ENCODE data around the gene C17orf67.

C17orf67 gene

GRCh38 chr17:56779322-56779721 is 54.4 kb downstream of the C17orf67 start:
- TF ChIP-seq, protein P1, sequence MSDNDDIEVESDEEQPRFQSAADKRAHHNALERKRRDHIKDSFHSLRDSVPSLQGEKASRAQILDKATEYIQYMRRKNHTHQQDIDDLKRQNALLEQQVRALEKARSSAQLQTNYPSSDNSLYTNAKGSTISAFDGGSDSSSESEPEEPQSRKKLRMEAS (IDR thresholded peaks at IDR 0.05; ENCODE audit: low read depth, low read length): no peak
- TF ChIP-seq MYC (IDR thresholded peaks at IDR 0.05; ENCODE audit: low read depth, low read length) (no peak), CTCF (IDR thresholded peaks at IDR 0.05; ENCODE audit: low read depth, low read length) (no peak), POLR2A (IDR thresholded peaks at IDR 0.05; ENCODE audit: extremely low read depth, insufficient read length) (no peak)
- DNase-seq (ENCODE audit: low read depth): peak; percentile 53
- H3K4me3 ChIP-seq (ENCODE audit: low read depth, low read length): peak overlapping the region; percentile 49

GRCh38 chr17:56778898-56779297 is 54.8 kb downstream of the C17orf67 start:
- TF ChIP-seq CTCF (IDR thresholded peaks at IDR 0.05; ENCODE audit: low read depth, low read length) (no peak), MYC (IDR thresholded peaks at IDR 0.05; ENCODE audit: low read depth, low read length) (no peak), POLR2A (IDR thresholded peaks at IDR 0.05; ENCODE audit: extremely low read depth, insufficient read length) (no peak)
- TF ChIP-seq, protein P1 (IDR thresholded peaks at IDR 0.05; ENCODE audit: low read depth, low read length): no peak
- DNase-seq (ENCODE audit: low read depth): no peak
- H3K4me3 ChIP-seq (ENCODE audit: low read depth, low read length): peak overlapping the region; percentile 49

- H3K4me3 ChIP-seq (ENCODE audit: low read depth, low read length): no peak overlapping the region
- DNase-seq (ENCODE audit: low read depth): no peak
- no peak for TF ChIP-seq MYC (IDR thresholded peaks at IDR 0.05; ENCODE audit: low read depth, low read length)
Observed at GRCh38 chr17:56777859-56778258, 55.9 kb downstream of the C17orf67 start.

DNA sequence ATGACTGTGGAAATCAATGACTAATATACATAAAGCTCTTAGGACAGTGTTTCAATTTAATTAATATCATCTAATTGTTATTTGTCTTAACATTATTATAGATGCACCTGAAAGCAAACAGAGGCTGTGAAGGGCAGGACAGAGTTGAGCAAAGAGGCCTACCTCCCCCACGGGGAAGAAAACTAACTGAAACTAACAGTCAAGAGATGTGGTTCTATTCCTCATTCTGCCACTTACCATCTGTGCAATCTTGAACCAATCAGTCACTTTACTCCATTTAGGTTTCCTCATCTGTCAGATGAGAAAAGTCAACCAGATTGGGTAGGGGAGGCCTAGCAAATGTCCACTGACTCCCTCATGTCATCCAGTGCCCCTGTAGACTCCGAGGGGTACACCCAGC is 59.1 kb downstream of the C17orf67 start:
- H3K4me3 ChIP-seq (ENCODE audit: low read depth, low read length): no peak overlapping the region
- peak; percentile 69 for DNase-seq (ENCODE audit: low read depth)
- TF ChIP-seq MYC (IDR thresholded peaks at IDR 0.05; ENCODE audit: low read depth, low read length) (no peak), POLR2A (IDR thresholded peaks at IDR 0.05; ENCODE audit: extremely low read depth, insufficient read length) (no peak), CTCF (IDR thresholded peaks at IDR 0.05; ENCODE audit: low read depth, low read length) (no peak)
- TF ChIP-seq, protein P1 (IDR thresholded peaks at IDR 0.05; ENCODE audit: low read depth, low read length): no peak

DNA sequence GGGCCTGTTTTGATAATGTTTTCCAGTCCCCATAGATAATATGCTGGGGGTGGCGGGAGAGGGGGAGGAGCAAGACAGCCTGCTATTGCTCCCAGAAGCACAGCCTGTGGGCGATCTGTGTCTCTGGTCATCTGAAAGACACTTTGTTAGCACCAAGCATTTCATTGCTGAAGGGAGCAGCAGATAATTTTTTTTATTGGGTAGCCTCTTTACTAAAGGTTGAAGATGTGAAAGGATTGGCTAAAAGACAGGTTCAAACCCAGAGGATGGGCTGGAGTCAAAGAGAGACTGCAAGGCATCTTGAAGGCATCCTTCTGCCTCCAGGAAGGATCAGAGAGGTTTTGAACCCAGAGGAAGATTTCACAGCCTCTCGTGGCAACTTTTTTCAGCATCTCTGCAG is 60.6 kb downstream of the C17orf67 start:
- no peak for DNase-seq (ENCODE audit: low read depth)
- TF ChIP-seq POLR2A (IDR thresholded peaks at IDR 0.05; ENCODE audit: extremely low read depth, insufficient read length) (no peak), MYC (IDR thresholded peaks at IDR 0.05; ENCODE audit: low read depth, low read length) (no peak), CTCF (IDR thresholded peaks at IDR 0.05; ENCODE audit: low read depth, low read length) (no peak)
- TF ChIP-seq, protein P1 (IDR thresholded peaks at IDR 0.05; ENCODE audit: low read depth, low read length): no peak

GRCh38 chr17:56772442-56772841 is 61.3 kb downstream of the C17orf67 start:
- DNase-seq (ENCODE audit: low read depth): no peak
- H3K4me3 ChIP-seq (ENCODE audit: low read depth, low read length): no peak overlapping the region
- TF ChIP-seq CTCF (IDR thresholded peaks at IDR 0.05; ENCODE audit: low read depth, low read length) (no peak), MYC (IDR thresholded peaks at IDR 0.05; ENCODE audit: low read depth, low read length) (no peak), POLR2A (IDR thresholded peaks at IDR 0.05; ENCODE audit: extremely low read depth, insufficient read length) (no peak)
- TF ChIP-seq, protein P1 (IDR thresholded peaks at IDR 0.05; ENCODE audit: low read depth, low read length): no peak

More for the DNA sequence above, 60.6 kb downstream of the C17orf67 start:
- no peak overlapping the region for H3K4me3 ChIP-seq (ENCODE audit: low read depth, low read length)

Data from NB4 (cell line).